PC-9 (cell line): ENCODE measurements around the gene MARS1. TPM values are rescaled to one million over a fixed set of nuclear protein-coding genes. Genes with fewer than 3 reads are reported as not detected.

Source experiments
- BruUV-seq: library from RNA; stranded (reverse); fragments of 400-500 nt; replicated peaks from 2 replicates; lab custom pipeline; 2021; lab: Mats Ljungman, UMichigan
- CTCF ChIA-PET: fragments of 300-600 bp; sonication (Branson Sonifier 250); formaldehyde crosslinking; loops from one replicate; lab custom pipeline; 2022; ENCODE audit warnings: antibody characterized with exemption; lab: Charles Lee
- POLR2A ChIA-PET: fragments of 300-600 bp; sonication (Branson Sonifier 250); formaldehyde crosslinking; loops from one replicate; lab custom pipeline; 2022; ENCODE audit warnings: antibody characterized with exemption; ENCODE audit not compliant: unreplicated experiment; lab: Charles Lee
- DNase-seq, 2 experiments: peaks; one replicate each; pipeline versions ENCODE4 v3.0.0 to v3.0.0-alpha.2; 2015 to 2022; ENCODE audit warnings: mixed read lengths in 1 of 2
- H2AFZ ChIP-seq: fragments of 200-600 bp; sonication (generic); 2 replicates; pipeline ENCODE4 v1.8.1; 2017; ENCODE audit warnings: antibody characterized with exemption
- H3F3A ChIP-seq: fragments of 200-600 bp; sonication (generic); 2 replicates; pipeline ENCODE4 v1.8.1; 2017; ENCODE audit warnings: antibody characterized with exemption, mild to moderate bottlenecking, low read depth; ENCODE audit not compliant: insufficient read depth
- H3K27ac ChIP-seq: fragments of 200-600 bp; sonication (generic); 2 replicates; pipeline ENCODE4 v1.6.1; 2016; ENCODE audit warnings: mixed run types
- H3K27me3 ChIP-seq: fragments of 200-600 bp; sonication (generic); 2 replicates; pipeline ENCODE4 v1.6.1; 2016; ENCODE audit warnings: low read depth, mixed run types; ENCODE audit not compliant: insufficient read depth
- H3K36me3 ChIP-seq: fragments of 200-600 bp; sonication (generic); 2 replicates; pipeline ENCODE4 v1.6.1; 2016; ENCODE audit warnings: low read depth, mixed run types
- H3K4me1 ChIP-seq: fragments of 200-600 bp; sonication (generic); replicated peaks from 2 replicates; pipeline ENCODE4 v1.6.1; 2016; ENCODE audit warnings: mixed run types; ENCODE audit not compliant: insufficient read depth
- H3K4me2 ChIP-seq: fragments of 200-600 bp; sonication (generic); 2 replicates; pipeline ENCODE4 v1.6.1; 2017; ENCODE audit warnings: mixed run types
- H3K4me3 ChIP-seq: fragments of 200-600 bp; sonication (generic); 2 replicates; pipeline ENCODE4 v1.6.1; 2016; ENCODE audit warnings: mixed run types
- H3K79me2 ChIP-seq: fragments of 200-600 bp; sonication (generic); 2 replicates; pipeline ENCODE4 v1.6.1; 2017; ENCODE audit warnings: low read depth, mixed run types
- H3K9me2 ChIP-seq: fragments of 200-600 bp; sonication (generic); 2 replicates; pipeline ENCODE4 v1.8.1; 2017; ENCODE audit warnings: mild to moderate bottlenecking; ENCODE audit not compliant: insufficient read depth
- H3K9me3 ChIP-seq: fragments of 200-600 bp; sonication (generic); 2 replicates; pipeline ENCODE4 v1.8.1; 2016; ENCODE audit warnings: low read depth; ENCODE audit not compliant: insufficient read depth
- H4K20me1 ChIP-seq: fragments of 200-600 bp; sonication (generic); 2 replicates; pipeline ENCODE4 v1.8.1; 2017; ENCODE audit not compliant: insufficient read depth
- CTCF ChIP-seq: fragments of 200-600 bp; sonication (generic); conservative IDR thresholded peaks from 2 replicates; pipeline ENCODE4 v1.6.1; 2017; ENCODE audit warnings: mixed run types, antibody characterized with exemption, mild to moderate bottlenecking, moderate library complexity
- EZH2 ChIP-seq: fragments of 200-600 bp; sonication (generic); IDR thresholded peaks from 2 replicates; pipeline ENCODE4 v1.8.0; 2017; ENCODE audit warnings: antibody characterized with exemption, low read depth
- intact Hi-C: fragments of 100-400 bp; cut with micrococcal nuclease; formaldehyde crosslinking; loops from one replicate; pipeline ENCODE4 v1.10.0; 2022; ENCODE audit not compliant: unreplicated experiment
- total RNA-seq: library from RNA; stranded (reverse); gene quantifications from 2 replicates; pipeline ENCODE4 v1.2.3, GENCODE V29; 2021

Gene MARS1
- total RNA-seq, 1 experiment from 2014 or later = 307 TPM

GRCh38 chr12:57467212-57467874 is 20.5 kb upstream of the MARS1 start:
- CTCF ChIA-PET = no interaction called here
- Histone ChIP-seq H2AFZ (no peak overlapping the region), H3K9me2 (no peaks in the 10 kb centered on the region), H3K4me3 (no peak overlapping the region), H3K9me3 (no peaks in the 10 kb centered on the region), H4K20me1 (no peaks in the 10 kb centered on the region), H3K27ac (no peak overlapping the region), H3K4me1 (no peaks in the 10 kb centered on the region), H3K36me3 (no peaks in the 10 kb centered on the region), H3F3A (no peaks in the 10 kb centered on the region), H3K4me2 (no peak overlapping the region), H3K27me3 (peaks cover 96% of the 10 kb centered on the region), H3K79me2 (no peaks in the 10 kb centered on the region)
- intact Hi-C loops = no loop called here
- BruUV-seq = no TSS peak
- TF ChIP-seq CTCF (no peak), EZH2 (no peak)
- no peak for DNase-seq
- POLR2A ChIA-PET = no interaction called here

- no peaks in the 10 kb centered on the region for H3K36me3 ChIP-seq
- TF ChIP-seq CTCF (no peak), EZH2 (no peak)
Measured at GRCh38 chr12:57467915-57468314, 20.0 kb upstream of the MARS1 start.

DNA sequence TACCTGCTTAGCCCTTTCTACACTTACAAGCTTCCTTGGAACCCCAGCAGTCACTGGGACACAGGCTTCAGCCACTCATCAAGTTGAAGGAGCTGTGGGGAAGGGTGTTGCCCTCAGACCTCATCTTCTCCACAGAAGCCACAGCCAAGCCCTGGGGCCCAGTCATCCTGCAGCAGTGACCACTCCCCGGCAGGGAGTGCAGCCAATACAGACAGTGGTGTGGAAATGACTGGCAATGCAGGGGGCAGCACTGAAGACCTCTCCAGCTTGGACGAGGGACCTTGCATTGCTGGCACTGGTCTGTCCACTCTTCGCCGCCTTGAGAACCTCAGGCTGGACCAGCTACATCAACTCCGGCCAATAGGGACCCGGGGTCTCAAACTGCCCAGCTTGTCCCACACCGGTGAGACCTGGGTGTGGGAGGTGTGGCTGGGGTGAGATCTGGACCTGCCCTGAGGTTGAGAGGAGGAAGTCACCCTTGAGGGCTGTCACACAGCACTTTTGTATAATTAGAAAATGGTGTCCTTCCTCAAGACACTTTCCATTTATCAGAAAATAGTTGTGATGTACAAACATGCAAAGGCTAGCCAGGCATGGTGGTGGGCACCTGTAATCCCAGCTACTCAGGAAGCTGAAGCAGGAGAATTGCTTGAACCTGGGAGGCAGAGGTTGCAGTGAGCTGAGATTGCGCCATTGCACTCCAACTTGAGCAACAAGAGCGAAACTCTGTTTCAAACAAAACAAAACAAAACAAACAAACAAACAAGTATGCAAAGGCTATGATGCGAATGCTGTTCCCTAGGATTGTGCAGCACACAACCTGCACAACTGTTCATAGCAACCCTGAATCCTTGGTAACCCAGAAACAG is 18.3 kb upstream of the MARS1 start:
- H3K27me3 ChIP-seq = peaks cover 100% of the 10 kb centered on the region
- no peaks in the 10 kb centered on the region for H3K79me2 ChIP-seq
- BruUV-seq = no TSS peak
- no peaks in the 10 kb centered on the region for H3K4me1 ChIP-seq
- H3K4me2 ChIP-seq = no peak overlapping the region
- ChIA-PET POLR2A (interaction anchor here (0.6 kb wide), 1 partner anchor 445 kb away, joined by 4 read pairs; no protein-coding TSS in a partner anchor), CTCF (no interaction called here)
- no peaks in the 10 kb centered on the region for H3K9me3 ChIP-seq
- TF ChIP-seq EZH2 (no peak), CTCF (no peak)
- no peak overlapping the region for H3K27ac ChIP-seq
- DNase-seq = no peak
- intact Hi-C loops = no loop called here
- H3K4me3 ChIP-seq = no peak overlapping the region
- H3K36me3 ChIP-seq = no peaks in the 10 kb centered on the region
- no peaks in the 10 kb centered on the region for H3F3A ChIP-seq
- no peaks in the 10 kb centered on the region for H4K20me1 ChIP-seq
- H2AFZ ChIP-seq = no peak overlapping the region
- H3K9me2 ChIP-seq = no peaks in the 10 kb centered on the region

More at GRCh38 chr12:57467915-57468314, 20.0 kb upstream of the MARS1 start:
- no peak overlapping the region for H2AFZ ChIP-seq
- no peaks in the 10 kb centered on the region for H4K20me1 ChIP-seq
- ChIA-PET CTCF (no interaction called here), POLR2A (interaction anchor here (0.6 kb wide), 1 partner anchor 145 kb away, joined by 4 read pairs; no protein-coding TSS in a partner anchor)
- no peak overlapping the region for H3K4me2 ChIP-seq
- no peaks in the 10 kb centered on the region for H3K9me2 ChIP-seq
- H3K4me3 ChIP-seq = no peak overlapping the region
- intact Hi-C loops = no loop called here
- BruUV-seq = no TSS peak
- peaks cover 100% of the 10 kb centered on the region for H3K27me3 ChIP-seq
- DNase-seq = no peak
- H3K9me3 ChIP-seq = no peaks in the 10 kb centered on the region
- H3F3A ChIP-seq = no peaks in the 10 kb centered on the region
- no peaks in the 10 kb centered on the region for H3K4me1 ChIP-seq
- no peak overlapping the region for H3K27ac ChIP-seq
- H3K79me2 ChIP-seq = no peaks in the 10 kb centered on the region
